ENCODE results near the gene RBM47.

DNA sequence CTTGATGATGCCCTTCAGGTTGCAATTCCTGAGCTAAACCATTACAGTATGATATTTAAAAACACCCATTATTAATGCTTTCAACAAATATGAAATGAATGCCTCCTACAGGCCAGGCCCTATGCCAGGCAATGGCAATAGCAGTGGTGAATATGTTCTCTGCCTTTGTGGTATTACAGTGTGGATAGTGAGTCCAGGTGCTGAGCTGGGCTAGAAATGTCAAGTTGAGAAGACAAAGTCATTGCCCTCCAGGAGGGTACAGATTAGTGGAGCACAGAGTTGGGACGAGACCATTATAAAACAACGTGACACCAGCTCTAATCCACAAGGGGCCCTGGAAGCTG is 81.9 kb downstream of the RBM47 start:
- TF ChIP-seq, protein P1, sequence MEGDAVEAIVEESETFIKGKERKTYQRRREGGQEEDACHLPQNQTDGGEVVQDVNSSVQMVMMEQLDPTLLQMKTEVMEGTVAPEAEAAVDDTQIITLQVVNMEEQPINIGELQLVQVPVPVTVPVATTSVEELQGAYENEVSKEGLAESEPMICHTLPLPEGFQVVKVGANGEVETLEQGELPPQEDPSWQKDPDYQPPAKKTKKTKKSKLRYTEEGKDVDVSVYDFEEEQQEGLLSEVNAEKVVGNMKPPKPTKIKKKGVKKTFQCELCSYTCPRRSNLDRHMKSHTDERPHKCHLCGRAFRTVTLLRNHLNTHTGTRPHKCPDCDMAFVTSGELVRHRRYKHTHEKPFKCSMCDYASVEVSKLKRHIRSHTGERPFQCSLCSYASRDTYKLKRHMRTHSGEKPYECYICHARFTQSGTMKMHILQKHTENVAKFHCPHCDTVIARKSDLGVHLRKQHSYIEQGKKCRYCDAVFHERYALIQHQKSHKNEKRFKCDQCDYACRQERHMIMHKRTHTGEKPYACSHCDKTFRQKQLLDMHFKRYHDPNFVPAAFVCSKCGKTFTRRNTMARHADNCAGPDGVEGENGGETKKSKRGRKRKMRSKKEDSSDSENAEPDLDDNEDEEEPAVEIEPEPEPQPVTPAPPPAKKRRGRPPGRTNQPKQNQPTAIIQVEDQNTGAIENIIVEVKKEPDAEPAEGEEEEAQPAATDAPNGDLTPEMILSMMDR (IDR thresholded peaks at IDR 0.05 in 2 of 3, conservative IDR thresholded peaks at IDR 0.05 in 1 of 3; ENCODE audit: control insufficient read depth in 2 of 3, extremely low read depth in 1 of 3, insufficient read depth in 1 of 3, low read depth in 3 of 3, low read length in 3 of 3), result no peak
- TF ChIP-seq, protein P2, sequence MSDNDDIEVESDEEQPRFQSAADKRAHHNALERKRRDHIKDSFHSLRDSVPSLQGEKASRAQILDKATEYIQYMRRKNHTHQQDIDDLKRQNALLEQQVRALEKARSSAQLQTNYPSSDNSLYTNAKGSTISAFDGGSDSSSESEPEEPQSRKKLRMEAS (IDR thresholded peaks at IDR 0.05; ENCODE audit: low read depth, low read length), result no peak
- TF ChIP-seq SPI1 (IDR thresholded peaks at IDR 0.05; ENCODE audit: borderline replicate concordance, insufficient read depth, low read depth, low read length), result no peak
- no peak for TF ChIP-seq NFXL1 (IDR thresholded peaks at IDR 0.05; ENCODE audit: borderline replicate concordance)
- TF ChIP-seq, protein P3, sequence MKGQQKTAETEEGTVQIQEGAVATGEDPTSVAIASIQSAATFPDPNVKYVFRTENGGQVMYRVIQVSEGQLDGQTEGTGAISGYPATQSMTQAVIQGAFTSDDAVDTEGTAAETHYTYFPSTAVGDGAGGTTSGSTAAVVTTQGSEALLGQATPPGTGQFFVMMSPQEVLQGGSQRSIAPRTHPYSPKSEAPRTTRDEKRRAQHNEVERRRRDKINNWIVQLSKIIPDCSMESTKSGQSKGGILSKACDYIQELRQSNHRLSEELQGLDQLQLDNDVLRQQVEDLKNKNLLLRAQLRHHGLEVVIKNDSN (IDR thresholded peaks at IDR 0.05; ENCODE audit: borderline replicate concordance, extremely low read length, insufficient read depth, low read depth, low read length), result no peak
- TF ChIP-seq MTA3 (IDR thresholded peaks at IDR 0.05; ENCODE audit: borderline replicate concordance, low read length), result no peak
- no peak for TF ChIP-seq CEBPB (IDR thresholded peaks at IDR 0.05; ENCODE audit: borderline replicate concordance in 1 of 2, low read depth in 2 of 2, low read length in 2 of 2)
- TF ChIP-seq CBX5 (IDR thresholded peaks at IDR 0.05; ENCODE audit: low read depth), result no peak
- no peak for TF ChIP-seq HCFC1 (IDR thresholded peaks at IDR 0.05; ENCODE audit: low read length)
- no peak for TF ChIP-seq ETV6 (conservative IDR thresholded peaks at IDR 0.05 in 1 of 2, IDR thresholded peaks at IDR 0.05 in 1 of 2; ENCODE audit: borderline replicate concordance in 1 of 2, low read depth in 1 of 2)

All from GM12878 (cell line).